GM10266 (cell line): Measurements from ENCODE around the gene MYADML2.

Experiments
- DNase-seq: peaks from one replicate; pipeline ENCODE4 v3.0.0; 2012; ENCODE audit errors: extremely low spot score
- CTCF ChIP-seq: IDR thresholded peaks from 2 replicates; pipeline ENCODE4 v1.5.1; 2012; ENCODE audit warnings: mild to moderate bottlenecking, low read depth; ENCODE audit not compliant: control insufficient read depth, insufficient read depth; ENCODE audit errors: missing control alignments

MYADML2 gene

DNA sequence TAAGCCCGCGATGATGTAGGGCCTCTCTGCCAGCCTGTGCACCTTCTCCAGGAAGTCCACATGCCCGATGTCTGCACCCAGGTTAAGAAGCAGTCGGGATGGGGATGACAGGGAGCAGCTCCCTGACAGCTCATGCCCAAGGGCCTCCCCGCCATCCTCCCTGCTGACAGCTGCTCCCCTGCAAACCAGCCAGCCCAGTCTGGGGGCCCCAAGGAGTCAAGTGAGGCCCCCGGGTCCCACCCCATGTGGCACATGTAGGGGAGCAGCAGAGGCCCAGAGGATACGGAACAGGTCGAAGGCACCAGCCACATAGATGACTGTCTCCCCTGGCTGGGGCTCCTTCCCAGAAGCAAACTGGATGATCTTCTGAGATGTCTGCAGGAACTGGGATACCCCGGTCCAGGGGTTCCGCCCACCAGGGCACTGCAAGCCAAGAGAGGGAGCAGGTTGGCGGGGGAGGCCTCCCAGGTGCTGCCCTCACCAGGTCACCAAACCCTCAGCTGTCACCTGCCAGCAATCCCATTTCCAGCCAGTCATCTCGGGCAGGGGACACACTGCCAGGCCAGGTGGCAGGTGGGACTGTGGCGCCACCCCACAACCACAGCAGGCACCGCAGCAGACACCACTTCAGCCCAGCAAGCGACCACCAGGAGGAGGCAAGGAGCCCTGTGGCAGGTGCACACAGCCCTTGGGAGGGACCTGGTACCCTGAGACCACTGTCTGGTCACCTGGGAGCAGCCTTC lies 40.4 kb downstream of the MYADML2 start:
- TF ChIP-seq CTCF = no peak
- no peak for DNase-seq

DNA sequence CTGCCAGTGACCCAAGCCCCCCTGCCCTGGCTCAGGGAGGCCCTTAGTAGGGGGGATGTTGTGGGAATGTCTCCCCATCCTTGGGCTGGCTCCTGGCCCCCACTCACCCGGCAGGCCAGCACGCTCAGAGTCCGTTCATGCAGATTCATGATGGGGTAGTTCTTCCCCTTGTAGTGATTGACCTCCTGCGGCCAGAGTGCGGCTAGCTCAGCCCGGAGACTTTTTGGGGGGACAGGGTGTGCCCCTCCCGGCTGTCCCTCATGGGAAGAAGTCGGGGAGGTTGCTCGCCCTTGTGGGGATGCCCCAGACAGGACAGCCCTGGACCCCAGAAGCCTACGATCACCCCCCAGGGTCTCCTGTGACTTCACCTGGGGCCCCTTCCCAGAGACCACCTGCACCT lies 41.0 kb downstream of the MYADML2 start:
- no peak for TF ChIP-seq CTCF
- DNase-seq = no peak

DNA sequence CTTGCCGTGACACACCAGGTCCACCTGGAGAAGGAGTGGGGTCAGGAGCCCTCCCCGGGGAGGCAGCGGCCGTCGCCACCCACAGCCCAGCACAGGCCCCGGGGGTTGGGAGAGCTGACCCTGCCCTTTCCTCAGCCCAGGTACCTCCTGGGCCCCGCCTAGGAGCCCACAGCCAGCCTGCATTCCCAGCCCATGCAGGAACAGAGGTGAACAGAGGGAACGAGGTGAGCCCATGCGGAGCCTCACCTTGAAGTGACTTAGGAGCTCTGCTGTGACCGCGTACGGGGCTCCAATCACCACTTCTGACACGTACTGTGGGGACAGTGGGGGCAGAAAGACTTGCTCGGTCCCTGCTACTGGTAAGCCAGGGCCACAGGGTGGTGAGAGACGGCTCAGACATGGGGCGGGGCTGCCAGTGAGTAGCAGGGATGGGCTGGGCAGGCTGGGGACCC lies 41.6 kb downstream of the MYADML2 start:
- DNase-seq = no peak
- TF ChIP-seq CTCF = no peak

DNA sequence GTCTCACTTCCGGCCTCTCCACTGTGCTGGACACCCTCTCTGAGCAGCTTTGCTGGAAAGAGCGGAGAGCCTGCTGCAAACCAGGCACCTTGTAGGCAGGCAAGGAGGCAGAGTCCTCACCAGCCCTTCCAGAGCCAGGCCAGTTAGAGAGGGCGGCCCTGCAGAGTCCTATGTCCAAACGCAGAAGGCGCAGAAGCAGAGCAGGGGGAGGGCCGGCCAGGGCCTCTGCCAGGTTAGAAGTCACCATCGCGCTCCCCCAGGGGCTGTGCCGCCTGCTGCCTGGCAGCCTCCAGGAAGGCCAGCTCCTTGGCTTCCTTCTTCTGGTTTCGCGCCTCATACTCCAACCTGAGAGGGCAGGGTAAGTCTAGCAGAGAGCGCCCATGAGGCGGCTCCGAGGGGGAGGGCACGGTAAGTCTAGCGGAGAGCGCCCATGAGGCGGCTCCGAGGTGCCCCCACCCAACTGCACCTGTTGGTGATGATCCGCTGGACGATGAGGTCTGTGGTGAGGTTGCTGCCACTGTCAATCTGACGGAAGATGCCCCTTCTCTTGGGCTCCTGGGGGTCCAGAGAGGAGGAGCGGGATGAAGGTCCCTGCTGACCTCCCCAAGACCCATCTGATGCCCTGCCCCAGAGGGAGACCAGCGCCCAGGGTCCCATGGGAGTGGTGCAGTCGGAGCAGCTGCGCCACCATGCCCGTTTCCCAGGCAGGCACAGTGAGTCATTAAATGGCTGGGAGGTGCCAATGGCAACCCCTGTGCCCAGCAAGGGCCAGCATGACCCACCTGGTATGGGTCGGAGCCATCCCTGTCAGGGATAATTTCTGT lies 42.2 kb downstream of the MYADML2 start:
- no peak for DNase-seq
- no peak for TF ChIP-seq CTCF

GRCh38 chr17:81903896-81904599 lies 43.0 kb downstream of the MYADML2 start:
- no peak for DNase-seq
- no peak for TF ChIP-seq CTCF

GRCh38 chr17:81903415-81903831 lies 43.6 kb downstream of the MYADML2 start:
- TF ChIP-seq CTCF = no peak
- DNase-seq = no peak
